ENCODE measurements around the gene MPV17. TPM values are rescaled to one million over a fixed set of nuclear protein-coding genes. Genes with fewer than 3 reads are reported as not detected.
A peak's percentile ranks its signal among the peaks of the same experiment; 100 is the strongest.
"Not testable (repeated sequence)": the region's sequence is repeated elsewhere in the genome, so short reads cannot be mapped to it uniquely, and the experiment has no call there.

The MPV17 gene
- total RNA-seq, 4 donors from 2014 or later: 41.8 to 60.0 (median 50.6) TPM

GRCh38 chr2:27304488-27305240 is 18.2 kb downstream of the MPV17 start:
- H3K27ac ChIP-seq: no peak overlapping the region
- H3K27me3 ChIP-seq: peaks cover 22 to 27% of the 10 kb centered on the region in 2 donors
- no peaks in the 10 kb centered on the region for H3K9me3 ChIP-seq
- peaks cover 0 to 16% of the 10 kb centered on the region in 2 donors for H3K4me1 ChIP-seq
- no peak for DNase-seq
- TF ChIP-seq POLR2A (IDR thresholded peaks at IDR 0.05): no peak
- no peak for TF ChIP-seq CTCF (IDR thresholded peaks at IDR 0.05)
- no peaks in the 10 kb centered on the region for H3K36me3 ChIP-seq
- intact Hi-C loops (cut with DNase I; ENCODE audit: low total_unique reads): no loop called here
- no peak overlapping the region for H3K4me3 ChIP-seq

- H3K4me3 ChIP-seq: peak overlapping the region; percentile 7 to 15
These were observed 19.5 kb downstream of the MPV17 start for GRCh38 chr2:27303093-27304025.

GRCh38 chr2:27300606-27301005 is 22.3 kb downstream of the MPV17 start:
- H3K27ac ChIP-seq; H3K4me3 ChIP-seq; H3K9me3 ChIP-seq; H3K4me1 ChIP-seq; H3K27me3 ChIP-seq; DNase-seq; intact Hi-C loops (cut with DNase I; ENCODE audit: low total_unique reads); H3K36me3 ChIP-seq: not testable (repeated sequence)

More at GRCh38 chr2:27303093-27304025, 19.5 kb downstream of the MPV17 start:
- DNase-seq: peak; percentile 40 to 51
- intact Hi-C loops (cut with DNase I; ENCODE audit: low total_unique reads): no loop called here
- H3K27me3 ChIP-seq: peaks cover 22% of the 10 kb centered on the region in 2 donors
- no peaks in the 10 kb centered on the region for H3K9me3 ChIP-seq
- no peaks in the 10 kb centered on the region for H3K36me3 ChIP-seq
- H3K4me1 ChIP-seq: peaks cover 0 to 16% of the 10 kb centered on the region in 2 donors
- TF ChIP-seq POLR2A (IDR thresholded peaks at IDR 0.05): no peak
- TF ChIP-seq CTCF (IDR thresholded peaks at IDR 0.05): peak; percentile 78 to 91 (median 83)
- H3K27ac ChIP-seq: peak overlapping the region in 1 of 2 donors; percentile 3

GRCh38 chr2:27298391-27299080 is 24.4 kb downstream of the MPV17 start:
- Histone ChIP-seq H3K4me3 (no peak overlapping the region), H3K9me3 (no peaks in the 10 kb centered on the region), H3K4me1 (no peaks in the 10 kb centered on the region), H3K27ac (no peak overlapping the region), H3K36me3 (no peaks in the 10 kb centered on the region), H3K27me3 (no peaks in the 10 kb centered on the region)
- no peak for DNase-seq
- intact Hi-C loops (cut with DNase I; ENCODE audit: low total_unique reads): no loop called here
- TF ChIP-seq CTCF (IDR thresholded peaks at IDR 0.05): no peak
- TF ChIP-seq POLR2A (IDR thresholded peaks at IDR 0.05): no peak

GRCh38 chr2:27297195-27297594 is 25.7 kb downstream of the MPV17 start:
- Histone ChIP-seq H3K27me3 (no peaks in the 10 kb centered on the region), H3K9me3 (no peaks in the 10 kb centered on the region), H3K4me3 (no peak overlapping the region), H3K27ac (no peak overlapping the region), H3K36me3 (no peaks in the 10 kb centered on the region), H3K4me1 (no peaks in the 10 kb centered on the region)
- TF ChIP-seq POLR2A (IDR thresholded peaks at IDR 0.05) (no peak), CTCF (IDR thresholded peaks at IDR 0.05) (no peak)
- intact Hi-C loops (cut with DNase I; ENCODE audit: low total_unique reads): no loop called here
- no peak for DNase-seq

All from uterus (tissue), 4 donors.